Spleen (tissue), 7 donors: ENCODE data around the gene ACOT6.

Source experiments
- POLR2A ChIP-seq, 3 donors: fragments of 450-650 bp; IDR thresholded peaks; one replicate each; pipeline ENCODE4 v1.5.1; 2017; ENCODE audit warnings: antibody characterized with exemption in 3 of 3, mild to moderate bottlenecking in 1 of 3
- TF ChIP-seq, protein P1 (sequence below), 11 experiments: fragments of 200-600 bp in 7 of 11; fragments of 450-650 bp in 4 of 11; sonication (generic) in 4 of 11; IDR thresholded peaks in 8 of 11; conservative IDR thresholded peaks in 3 of 11; 1 replicate in 7 of 11; 2 replicates in 4 of 11; pipeline versions ENCODE4 v1.4.0 to v1.8.0; 2016 to 2021; ENCODE audit warnings: antibody characterized with exemption in 11 of 11, inconsistent platforms in 4 of 11, mild to moderate bottlenecking in 1 of 11
- donor health status: DM: no; HTN: no; CAD: no; lungs with moderate emphysema.
- donor health status: DM: no; HTN: no; CAD: no.
- donor health status: DM: no; HTN: no; CAD: no.

DNA sequence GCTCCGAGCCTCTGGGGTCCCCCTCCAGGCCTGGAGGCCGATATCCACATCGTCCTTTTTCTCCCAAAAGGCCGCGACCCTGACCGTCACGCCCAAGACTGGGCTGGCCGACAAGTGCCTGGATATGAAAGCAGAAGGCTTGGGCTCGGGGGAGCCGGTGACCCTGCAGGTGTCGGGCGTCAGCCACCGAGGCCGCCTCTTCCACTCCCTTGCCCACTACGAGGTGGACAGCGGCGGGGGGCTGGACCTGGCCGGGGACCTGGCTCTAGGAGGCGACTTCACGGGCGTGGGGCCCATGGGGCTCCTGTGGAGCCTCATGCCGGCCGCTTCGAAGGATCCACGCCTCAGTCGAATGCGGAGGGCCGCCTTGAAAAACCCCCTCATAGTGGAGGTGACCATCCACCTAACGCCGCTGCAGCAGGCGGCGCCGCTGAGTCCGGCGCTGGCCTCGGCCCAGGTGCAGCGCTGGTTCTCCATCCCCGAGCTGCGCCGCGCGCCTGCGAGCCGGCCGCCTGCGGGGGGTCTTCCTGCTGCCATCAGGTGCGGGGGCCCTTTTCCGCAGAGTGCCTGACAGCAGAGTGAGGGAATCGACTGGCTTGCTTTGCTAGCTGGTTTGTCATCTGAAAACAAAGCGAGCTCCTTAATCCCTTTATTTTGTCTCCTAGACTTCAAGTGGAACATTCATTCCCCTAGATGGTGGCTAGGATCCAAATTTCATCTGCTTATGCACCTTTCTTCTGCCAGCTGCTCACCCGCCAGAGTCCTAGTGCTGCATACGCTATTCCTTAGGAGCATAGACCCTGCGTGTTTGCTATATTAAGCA, 21.9 kb downstream of the ACOT6 start:
- TF ChIP-seq, protein P1, sequence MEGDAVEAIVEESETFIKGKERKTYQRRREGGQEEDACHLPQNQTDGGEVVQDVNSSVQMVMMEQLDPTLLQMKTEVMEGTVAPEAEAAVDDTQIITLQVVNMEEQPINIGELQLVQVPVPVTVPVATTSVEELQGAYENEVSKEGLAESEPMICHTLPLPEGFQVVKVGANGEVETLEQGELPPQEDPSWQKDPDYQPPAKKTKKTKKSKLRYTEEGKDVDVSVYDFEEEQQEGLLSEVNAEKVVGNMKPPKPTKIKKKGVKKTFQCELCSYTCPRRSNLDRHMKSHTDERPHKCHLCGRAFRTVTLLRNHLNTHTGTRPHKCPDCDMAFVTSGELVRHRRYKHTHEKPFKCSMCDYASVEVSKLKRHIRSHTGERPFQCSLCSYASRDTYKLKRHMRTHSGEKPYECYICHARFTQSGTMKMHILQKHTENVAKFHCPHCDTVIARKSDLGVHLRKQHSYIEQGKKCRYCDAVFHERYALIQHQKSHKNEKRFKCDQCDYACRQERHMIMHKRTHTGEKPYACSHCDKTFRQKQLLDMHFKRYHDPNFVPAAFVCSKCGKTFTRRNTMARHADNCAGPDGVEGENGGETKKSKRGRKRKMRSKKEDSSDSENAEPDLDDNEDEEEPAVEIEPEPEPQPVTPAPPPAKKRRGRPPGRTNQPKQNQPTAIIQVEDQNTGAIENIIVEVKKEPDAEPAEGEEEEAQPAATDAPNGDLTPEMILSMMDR (IDR thresholded peaks at IDR 0.05 in 8 of 11, conservative IDR thresholded peaks at IDR 0.05 in 3 of 11): no peak
- TF ChIP-seq POLR2A (IDR thresholded peaks at IDR 0.05): no peak
